ENCODE data around the gene VPS8.
A peak's percentile ranks its signal among the peaks of the same experiment; 100 is the strongest.

Gene VPS8

DNA sequence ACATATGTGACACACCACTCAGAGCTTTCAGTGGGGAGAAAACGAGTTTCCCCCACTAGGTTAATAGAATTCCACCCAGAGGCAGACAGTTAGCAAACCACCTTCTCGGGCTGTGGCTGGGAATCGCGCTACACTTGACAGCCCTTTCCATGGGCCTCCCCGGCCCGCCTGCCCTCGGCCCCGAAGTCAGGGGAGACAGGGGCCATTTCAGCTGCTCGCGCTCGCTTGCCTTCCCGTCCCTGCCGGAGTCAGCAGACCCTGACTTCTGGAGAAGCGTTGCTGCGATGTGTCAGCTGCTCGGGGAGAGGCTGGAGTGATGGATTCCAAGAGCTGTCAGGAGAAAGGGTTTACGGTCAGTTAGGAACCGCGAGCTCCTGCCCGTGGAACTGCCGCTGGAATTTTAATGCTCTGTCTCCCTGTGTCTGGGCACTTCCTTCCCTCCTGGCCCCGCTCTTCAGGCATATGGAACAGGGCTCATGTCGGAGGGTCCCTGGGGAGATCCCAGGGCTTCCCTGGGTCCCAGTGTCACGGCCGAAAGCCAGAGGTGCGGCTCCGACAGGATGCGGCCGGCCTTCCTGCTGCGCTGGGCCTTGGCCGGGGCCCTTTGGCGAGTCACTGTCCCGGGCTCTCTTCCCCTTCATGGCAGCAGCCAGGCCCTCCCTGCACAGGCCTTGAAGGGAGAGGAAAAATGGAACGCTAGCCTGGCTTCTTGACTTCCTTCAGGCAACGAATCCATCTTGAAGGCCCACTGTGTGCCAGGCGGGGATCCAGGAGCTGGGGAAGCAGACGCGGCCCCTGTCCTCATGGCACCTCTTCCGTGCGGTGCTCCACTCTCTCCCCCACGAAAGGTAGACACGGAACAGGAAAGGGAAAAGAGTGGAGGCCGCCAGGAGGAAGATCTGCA, 38.4 kb upstream of the VPS8 start:
- no peaks in the 10 kb centered on the region for H3K9me3 ChIP-seq (ENCODE audit: control insufficient read depth in 1 of 2, low read length in 2 of 2)
- H3K27me3 ChIP-seq (ENCODE audit: low read depth, low read length) = no peaks in the 10 kb centered on the region
- H3K36me3 ChIP-seq (ENCODE audit: control insufficient read depth in 1 of 2, insufficient read depth in 2 of 2, low read length in 2 of 2) = no peaks in the 10 kb centered on the region
- no peaks in the 10 kb centered on the region for H3K4me1 ChIP-seq (ENCODE audit: control insufficient read depth in 1 of 2, insufficient read depth in 2 of 2, low read length in 2 of 2)
- H3K4me3 ChIP-seq (ENCODE audit: low read depth in 1 of 2, low read length in 2 of 2) = no peak overlapping the region
- H3K27ac ChIP-seq (ENCODE audit: low read length) = no peak overlapping the region

- H3K36me3 ChIP-seq (ENCODE audit: control insufficient read depth in 1 of 2, insufficient read depth in 2 of 2, low read length in 2 of 2) = no peaks in the 10 kb centered on the region
- H3K27ac ChIP-seq (ENCODE audit: low read length) = no peak overlapping the region
These were observed 35.0 kb upstream of the VPS8 start for GRCh38 chr3:184776916-184777315.

DNA sequence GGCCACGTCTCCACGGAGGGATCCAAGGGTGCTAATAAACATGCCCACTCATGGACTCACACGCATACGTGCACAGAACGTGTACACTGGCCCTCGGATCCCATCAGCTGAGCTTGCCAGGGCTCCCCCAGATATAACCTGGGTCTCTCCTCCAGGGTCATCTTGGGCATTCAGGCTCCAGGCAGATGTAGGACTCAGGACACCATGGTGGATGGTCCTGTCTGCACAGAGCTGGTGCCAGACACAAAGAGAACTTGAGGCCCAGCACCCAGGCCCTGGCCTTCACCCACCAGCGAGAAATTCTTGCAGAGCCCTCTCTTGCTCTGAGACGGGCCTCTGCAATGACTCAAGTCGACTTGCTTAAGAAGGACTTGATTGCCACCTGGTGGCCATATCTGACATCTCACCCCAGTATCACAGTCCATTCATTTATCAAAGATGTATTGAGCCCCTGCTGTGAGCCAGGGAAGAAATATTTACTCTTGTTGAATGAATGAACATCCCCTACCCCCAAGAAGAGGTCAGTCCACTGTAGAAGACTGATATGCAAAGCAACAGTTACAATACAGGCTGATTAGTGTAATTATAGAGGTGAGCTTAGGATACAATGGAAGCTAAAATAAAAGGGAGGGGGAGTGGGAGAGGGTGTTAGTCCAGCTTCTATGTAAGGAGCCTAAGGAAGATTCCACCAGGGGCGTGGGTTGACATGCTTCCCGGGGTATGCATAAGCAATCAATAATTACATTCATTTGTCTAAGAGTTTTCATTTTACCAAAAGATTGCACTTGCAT, 34.2 kb upstream of the VPS8 start:
- no peak overlapping the region for H3K27ac ChIP-seq (ENCODE audit: low read length)

More at GRCh38 chr3:184776916-184777315, 35.0 kb upstream of the VPS8 start:
- H3K4me3 ChIP-seq (ENCODE audit: low read depth in 1 of 2, low read length in 2 of 2) = no peak overlapping the region
- H3K4me1 ChIP-seq (ENCODE audit: control insufficient read depth in 1 of 2, insufficient read depth in 2 of 2, low read length in 2 of 2) = no peaks in the 10 kb centered on the region
- H3K27me3 ChIP-seq (ENCODE audit: low read depth, low read length) = no peaks in the 10 kb centered on the region
- no peaks in the 10 kb centered on the region for H3K9me3 ChIP-seq (ENCODE audit: control insufficient read depth in 1 of 2, low read length in 2 of 2)

DNA sequence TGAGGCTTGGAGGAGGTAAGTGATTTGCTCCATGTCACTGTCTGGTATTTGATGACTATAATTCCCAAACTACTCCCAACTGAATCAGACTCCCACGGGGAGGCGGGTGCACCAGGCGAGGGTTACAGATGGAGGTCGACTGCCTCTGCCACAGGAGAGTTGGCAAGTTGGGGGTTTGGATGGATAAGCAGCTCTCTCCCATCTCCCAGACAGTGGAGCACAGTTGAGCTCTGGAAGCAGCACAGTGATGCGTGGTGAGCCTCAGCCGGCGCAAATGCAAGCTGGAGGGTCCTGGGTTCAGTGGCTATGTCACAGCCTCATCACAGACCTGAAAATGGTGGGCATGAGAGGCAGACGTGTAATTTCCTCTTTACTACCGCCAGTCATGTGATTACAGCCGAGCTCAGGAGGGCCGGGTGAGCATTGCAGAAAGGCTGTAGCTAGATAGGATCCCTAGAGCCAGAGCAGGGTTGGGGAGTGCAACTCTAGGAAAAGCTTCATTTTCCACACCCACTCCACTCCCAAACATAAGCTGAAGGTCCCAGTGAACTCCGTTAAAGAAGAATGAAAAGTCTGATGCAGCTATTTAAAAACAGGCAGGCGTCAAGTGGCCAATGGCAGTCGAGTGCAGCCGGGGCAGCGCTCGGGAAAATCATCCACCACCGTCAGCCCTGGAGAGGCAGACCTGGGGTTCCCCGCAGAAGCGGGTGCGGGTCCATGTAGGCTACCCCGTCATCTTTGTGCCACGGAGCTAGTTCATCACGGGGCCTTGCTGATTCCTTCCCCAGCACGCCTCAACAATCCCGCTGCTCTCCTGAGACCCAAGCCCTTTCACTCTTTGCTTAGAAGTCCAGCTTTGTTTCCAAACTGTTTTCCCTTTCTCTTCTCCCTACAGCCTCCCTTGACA, 33.3 kb upstream of the VPS8 start:
- Histone ChIP-seq H3K9me3 (ENCODE audit: control insufficient read depth in 1 of 2, low read length in 2 of 2) (no peaks in the 10 kb centered on the region), H3K27me3 (ENCODE audit: low read depth, low read length) (no peaks in the 10 kb centered on the region), H3K4me3 (ENCODE audit: low read depth in 1 of 2, low read length in 2 of 2) (no peak overlapping the region), H3K36me3 (ENCODE audit: control insufficient read depth in 1 of 2, insufficient read depth in 2 of 2, low read length in 2 of 2) (no peaks in the 10 kb centered on the region), H3K4me1 (ENCODE audit: control insufficient read depth in 1 of 2, insufficient read depth in 2 of 2, low read length in 2 of 2) (no peaks in the 10 kb centered on the region), H3K27ac (ENCODE audit: low read length) (no peak overlapping the region)

More for the DNA sequence above, 34.2 kb upstream of the VPS8 start:
- Histone ChIP-seq H3K9me3 (ENCODE audit: control insufficient read depth in 1 of 2, low read length in 2 of 2) (no peaks in the 10 kb centered on the region), H3K4me3 (ENCODE audit: low read depth in 1 of 2, low read length in 2 of 2) (no peak overlapping the region), H3K4me1 (ENCODE audit: control insufficient read depth in 1 of 2, insufficient read depth in 2 of 2, low read length in 2 of 2) (no peaks in the 10 kb centered on the region), H3K36me3 (ENCODE audit: control insufficient read depth in 1 of 2, insufficient read depth in 2 of 2, low read length in 2 of 2) (no peaks in the 10 kb centered on the region), H3K27me3 (ENCODE audit: low read depth, low read length) (no peaks in the 10 kb centered on the region)

- H3K27me3 ChIP-seq (ENCODE audit: low read depth, low read length) = no peaks in the 10 kb centered on the region
- H3K27ac ChIP-seq (ENCODE audit: low read length) = no peak overlapping the region
- no peaks in the 10 kb centered on the region for H3K9me3 ChIP-seq (ENCODE audit: control insufficient read depth in 1 of 2, low read length in 2 of 2)
- peaks cover 0 to 5% of the 10 kb centered on the region in 2 donors for H3K4me1 ChIP-seq (ENCODE audit: control insufficient read depth in 1 of 2, insufficient read depth in 2 of 2, low read length in 2 of 2)
- H3K4me3 ChIP-seq (ENCODE audit: low read depth in 1 of 2, low read length in 2 of 2) = no peak overlapping the region
- no peaks in the 10 kb centered on the region for H3K36me3 ChIP-seq (ENCODE audit: control insufficient read depth in 1 of 2, insufficient read depth in 2 of 2, low read length in 2 of 2)
These were observed 30.9 kb upstream of the VPS8 start for GRCh38 chr3:184780981-184781515.

DNA sequence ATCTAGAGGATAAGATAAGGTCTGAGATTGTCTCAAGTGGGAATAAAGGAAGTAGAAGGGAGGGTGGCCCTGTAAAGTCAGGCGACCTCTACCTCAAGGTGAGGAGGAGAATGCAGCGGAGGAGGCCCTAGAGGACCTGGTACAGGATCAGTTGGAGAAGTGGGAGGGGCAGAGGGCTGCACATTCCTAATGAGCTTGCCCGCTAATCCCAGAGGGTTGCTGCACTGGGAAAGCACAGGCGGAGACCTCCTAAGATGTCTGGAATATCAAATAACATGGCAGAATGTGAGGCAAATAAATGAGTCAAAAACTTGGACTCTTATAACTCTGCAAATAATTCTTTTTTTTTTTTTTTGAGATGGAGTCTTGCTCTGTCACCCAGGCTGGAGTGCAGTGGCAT, 30.2 kb upstream of the VPS8 start:
- no peaks in the 10 kb centered on the region for H3K9me3 ChIP-seq (ENCODE audit: control insufficient read depth in 1 of 2, low read length in 2 of 2)
- no peaks in the 10 kb centered on the region for H3K27me3 ChIP-seq (ENCODE audit: low read depth, low read length)

GRCh38 chr3:184783319-184783718, 28.6 kb upstream of the VPS8 start:
- Histone ChIP-seq H3K9me3 (ENCODE audit: control insufficient read depth in 1 of 2, low read length in 2 of 2) (no peaks in the 10 kb centered on the region), H3K4me1 (ENCODE audit: control insufficient read depth in 1 of 2, insufficient read depth in 2 of 2, low read length in 2 of 2) (peaks cover 0 to 15% of the 10 kb centered on the region in 2 donors), H3K27me3 (ENCODE audit: low read depth, low read length) (no peaks in the 10 kb centered on the region), H3K4me3 (ENCODE audit: low read depth in 1 of 2, low read length in 2 of 2) (no peak overlapping the region), H3K27ac (ENCODE audit: low read length) (no peak overlapping the region), H3K36me3 (ENCODE audit: control insufficient read depth in 1 of 2, insufficient read depth in 2 of 2, low read length in 2 of 2) (no peaks in the 10 kb centered on the region)

More for the DNA sequence above, 30.2 kb upstream of the VPS8 start:
- H3K4me3 ChIP-seq (ENCODE audit: low read depth in 1 of 2, low read length in 2 of 2) = no peak overlapping the region
- H3K36me3 ChIP-seq (ENCODE audit: control insufficient read depth in 1 of 2, insufficient read depth in 2 of 2, low read length in 2 of 2) = no peaks in the 10 kb centered on the region
- H3K27ac ChIP-seq (ENCODE audit: low read length) = no peak overlapping the region
- H3K4me1 ChIP-seq (ENCODE audit: control insufficient read depth in 1 of 2, insufficient read depth in 2 of 2, low read length in 2 of 2) = peaks cover 0 to 13% of the 10 kb centered on the region in 2 donors

GRCh38 chr3:184784731-184785500, 27.1 kb upstream of the VPS8 start:
- Histone ChIP-seq H3K4me3 (ENCODE audit: low read depth in 1 of 2, low read length in 2 of 2) (no peak overlapping the region), H3K27me3 (ENCODE audit: low read depth, low read length) (no peaks in the 10 kb centered on the region), H3K27ac (ENCODE audit: low read length) (no peak overlapping the region), H3K4me1 (ENCODE audit: control insufficient read depth in 1 of 2, insufficient read depth in 2 of 2, low read length in 2 of 2) (peaks cover 0 to 15% of the 10 kb centered on the region in 2 donors), H3K9me3 (ENCODE audit: control insufficient read depth in 1 of 2, low read length in 2 of 2) (no peaks in the 10 kb centered on the region), H3K36me3 (ENCODE audit: control insufficient read depth in 1 of 2, insufficient read depth in 2 of 2, low read length in 2 of 2) (no peaks in the 10 kb centered on the region)

DNA sequence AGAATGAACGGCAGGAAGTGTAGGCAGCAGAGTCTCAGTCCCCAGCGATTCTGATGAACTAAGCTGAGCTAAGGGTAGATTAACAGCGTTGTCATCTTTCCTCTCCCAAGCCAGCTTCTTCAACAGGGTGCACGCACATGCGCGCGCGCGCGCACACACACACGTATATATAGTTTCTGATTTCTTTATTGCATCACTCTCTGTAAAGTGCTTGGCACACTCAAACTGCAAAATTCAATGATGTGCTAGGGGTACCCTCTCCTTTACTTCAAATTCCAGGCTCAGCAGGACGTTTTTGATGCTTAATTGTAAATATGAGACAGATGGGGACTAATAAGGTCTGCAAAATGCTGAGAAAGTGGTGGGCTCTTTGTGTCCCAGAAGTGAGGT, 26.1 kb upstream of the VPS8 start:
- Histone ChIP-seq H3K4me1 (ENCODE audit: control insufficient read depth in 1 of 2, insufficient read depth in 2 of 2, low read length in 2 of 2) (peaks cover 0 to 15% of the 10 kb centered on the region in 2 donors), H3K27me3 (ENCODE audit: low read depth, low read length) (no peaks in the 10 kb centered on the region), H3K27ac (ENCODE audit: low read length) (no peak overlapping the region), H3K9me3 (ENCODE audit: control insufficient read depth in 1 of 2, low read length in 2 of 2) (no peaks in the 10 kb centered on the region), H3K36me3 (ENCODE audit: control insufficient read depth in 1 of 2, insufficient read depth in 2 of 2, low read length in 2 of 2) (no peaks in the 10 kb centered on the region), H3K4me3 (ENCODE audit: low read depth in 1 of 2, low read length in 2 of 2) (no peak overlapping the region)

- Histone ChIP-seq H3K4me1 (ENCODE audit: control insufficient read depth in 1 of 2, insufficient read depth in 2 of 2, low read length in 2 of 2) (peaks cover 0 to 15% of the 10 kb centered on the region in 2 donors), H3K4me3 (ENCODE audit: low read depth in 1 of 2, low read length in 2 of 2) (no peak overlapping the region), H3K27ac (ENCODE audit: low read length) (peak overlapping the region; percentile 27), H3K9me3 (ENCODE audit: control insufficient read depth in 1 of 2, low read length in 2 of 2) (no peaks in the 10 kb centered on the region), H3K27me3 (ENCODE audit: low read depth, low read length) (no peaks in the 10 kb centered on the region), H3K36me3 (ENCODE audit: control insufficient read depth in 1 of 2, insufficient read depth in 2 of 2, low read length in 2 of 2) (no peaks in the 10 kb centered on the region)
These were observed 25.6 kb upstream of the VPS8 start for GRCh38 chr3:184786280-184786941.

Data from muscle layer of duodenum (tissue), 2 donors.